EH (cell line): ENCODE results near the gene RBFOX2.

ENCODE experiments used
- DNase-seq: peaks from one replicate; pipeline ENCODE4 v3.0.0-alpha.2; 2015; ENCODE audit warnings: low read depth

The RBFOX2 gene

DNA sequence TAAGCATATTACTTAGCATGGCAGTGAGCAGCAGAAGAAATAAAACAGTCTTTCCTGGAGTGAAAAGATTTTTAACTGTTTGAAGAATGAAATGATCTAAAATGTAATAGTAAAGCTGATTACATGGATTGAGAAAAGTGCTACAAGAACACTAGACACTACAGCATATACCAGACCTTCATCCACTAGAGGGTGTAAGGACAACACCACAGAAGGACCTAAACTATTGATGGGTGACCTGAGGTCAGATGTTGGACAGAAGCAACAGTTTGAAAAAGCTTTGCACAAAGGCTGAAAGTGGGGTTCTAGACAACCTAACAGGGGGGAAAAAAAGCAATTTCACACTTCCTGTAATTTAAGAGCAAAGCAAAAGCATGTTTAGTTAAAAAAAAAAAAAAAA, 97.7 kb downstream of the RBFOX2 start:
- DNase-seq: peak; percentile 82

DNA sequence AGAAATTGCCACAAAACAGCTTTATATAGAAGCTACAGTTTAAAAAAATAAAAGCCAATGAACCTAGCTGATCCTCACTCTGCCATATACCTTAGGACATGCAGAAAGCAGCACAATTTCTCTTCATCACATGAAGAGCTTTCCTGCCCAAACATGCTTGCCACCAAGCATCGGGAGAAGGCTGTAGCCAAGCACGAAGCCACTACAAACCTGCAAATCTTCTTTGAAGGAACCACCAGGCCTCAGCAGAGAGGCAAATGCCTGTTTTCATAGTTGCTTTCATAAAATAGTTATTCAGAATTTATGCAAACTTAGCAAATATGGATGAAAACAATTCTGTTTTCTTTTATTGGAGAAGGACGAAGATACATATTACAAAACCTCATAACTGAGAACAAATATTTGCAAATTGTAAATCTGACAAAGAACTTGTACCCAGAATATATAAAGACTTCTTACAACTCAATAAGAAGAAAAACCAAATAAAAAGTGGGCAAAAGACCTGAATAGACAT, 100.3 kb downstream of the RBFOX2 start:
- DNase-seq: no peak

DNA sequence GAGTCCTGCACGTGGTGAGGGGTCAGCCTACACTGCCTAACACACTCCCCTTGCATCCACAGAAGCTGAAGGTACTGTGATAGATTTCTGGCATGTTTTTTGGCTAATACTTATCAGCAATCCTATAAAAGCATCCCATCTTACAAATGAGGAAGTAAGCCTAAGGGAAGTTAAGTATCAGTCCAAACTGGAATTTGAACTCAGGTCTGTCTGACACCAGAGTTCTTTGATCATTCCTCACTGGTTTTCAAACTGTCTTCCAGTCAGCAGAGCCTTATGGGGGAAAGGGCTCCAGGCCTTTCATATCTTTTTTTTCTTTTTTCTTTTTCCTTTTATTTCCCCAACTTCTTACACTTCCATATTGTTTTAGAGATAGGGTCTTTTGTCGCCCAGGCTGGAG, 105.6 kb downstream of the RBFOX2 start:
- no peak for DNase-seq

DNA sequence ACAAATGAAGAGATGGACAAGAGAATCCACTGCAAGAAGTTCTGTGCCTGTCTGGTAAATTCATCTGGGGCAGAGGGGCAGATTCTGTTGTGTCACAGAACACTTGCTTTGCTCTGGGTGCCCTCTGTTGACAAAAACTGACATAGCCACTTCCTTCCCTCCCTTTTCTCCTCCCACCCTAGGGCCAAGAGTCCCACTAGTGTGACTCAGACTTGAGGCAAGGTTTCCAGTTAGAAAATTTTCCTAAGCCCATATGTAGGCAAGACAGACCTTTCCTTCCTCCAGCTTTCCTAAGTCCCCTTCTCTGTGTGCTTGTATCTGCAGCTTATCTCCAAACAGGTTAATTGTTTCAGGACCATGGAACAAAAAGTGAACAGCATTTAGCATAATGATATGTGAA, 106.8 kb downstream of the RBFOX2 start:
- peak; percentile 93 for DNase-seq

DNA sequence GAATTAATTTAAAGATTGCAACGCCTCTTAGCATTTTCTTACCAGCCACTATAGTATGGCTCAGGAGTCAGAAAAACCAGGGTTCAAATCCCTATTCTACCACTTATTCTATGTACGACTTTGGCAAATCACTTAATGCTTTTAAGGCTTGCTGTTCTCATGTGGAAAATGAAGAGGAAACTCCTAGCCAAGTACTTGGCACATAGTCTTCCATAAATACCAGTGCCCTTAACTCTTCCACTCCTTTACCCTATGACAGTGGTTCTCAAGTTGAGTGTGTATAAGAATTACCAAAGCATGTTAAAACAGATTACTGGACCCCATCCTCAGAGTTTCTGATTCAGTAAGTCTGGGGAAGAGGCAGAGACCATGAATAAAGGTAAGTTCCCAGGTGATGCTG, 107.6 kb downstream of the RBFOX2 start:
- DNase-seq: no peak

DNA sequence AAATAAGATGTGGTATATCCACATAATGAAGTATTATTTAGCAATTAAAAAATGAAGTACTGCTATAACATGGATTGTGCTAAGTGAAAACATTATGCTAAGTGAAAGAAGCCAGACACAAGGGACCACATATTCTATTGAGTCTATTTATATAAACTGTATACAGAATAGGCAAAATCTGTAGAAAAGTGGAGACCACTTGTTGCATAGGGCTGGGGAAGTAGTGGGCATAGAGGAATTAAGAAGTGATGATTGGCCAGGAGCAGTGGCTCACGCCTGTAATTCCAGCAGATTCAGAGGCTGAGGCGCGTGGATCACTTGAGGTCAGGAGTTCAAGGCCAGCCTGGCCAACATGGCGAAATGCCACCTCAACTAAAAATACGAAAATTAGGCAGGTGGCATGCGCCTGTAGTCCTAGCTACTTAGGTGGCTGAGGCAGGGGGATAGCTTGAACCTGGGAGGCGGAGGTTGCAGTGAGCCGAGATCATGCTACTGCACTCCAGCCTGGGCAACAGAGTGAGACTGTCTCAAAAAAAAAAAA, 109.6 kb downstream of the RBFOX2 start:
- no peak for DNase-seq

DNA sequence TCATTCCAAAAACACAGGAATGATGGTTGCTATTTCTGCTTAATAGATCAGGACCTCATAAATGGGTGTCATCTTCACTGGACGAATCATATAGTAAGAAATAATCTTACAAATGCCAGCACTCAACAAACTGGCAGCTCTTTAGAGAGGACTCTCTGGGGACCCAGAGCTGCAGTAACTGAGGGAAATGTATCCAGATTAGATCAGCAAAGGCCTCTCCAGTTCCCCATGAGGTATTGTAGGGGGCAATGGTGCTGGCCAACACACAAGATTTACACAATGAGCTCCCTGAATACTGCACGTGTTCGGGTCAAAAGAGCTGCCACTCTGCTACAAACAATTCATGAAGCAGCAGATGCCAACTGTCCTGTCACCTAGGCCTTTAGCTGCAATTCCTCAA, 110.2 kb downstream of the RBFOX2 start:
- DNase-seq: peak; percentile 33

DNA sequence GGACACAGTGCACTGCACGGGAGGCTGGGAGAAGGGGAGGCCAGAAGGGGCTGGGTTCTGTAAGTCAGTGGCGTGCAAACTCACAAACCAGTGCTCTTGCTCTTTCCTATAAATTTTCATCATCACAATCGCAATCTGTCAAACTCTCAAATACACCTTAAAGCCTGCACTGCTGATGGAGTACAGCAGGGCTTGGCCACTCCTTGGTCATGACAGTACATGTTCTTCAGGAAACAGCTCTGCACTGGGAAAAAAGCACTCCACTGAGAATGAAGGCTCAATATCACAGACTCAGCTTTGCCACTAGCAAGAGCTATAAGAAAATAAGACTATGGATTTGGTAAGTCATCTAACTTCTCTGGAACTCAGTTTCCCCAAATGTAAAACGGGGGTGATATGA, 111.0 kb downstream of the RBFOX2 start:
- no peak for DNase-seq

DNA sequence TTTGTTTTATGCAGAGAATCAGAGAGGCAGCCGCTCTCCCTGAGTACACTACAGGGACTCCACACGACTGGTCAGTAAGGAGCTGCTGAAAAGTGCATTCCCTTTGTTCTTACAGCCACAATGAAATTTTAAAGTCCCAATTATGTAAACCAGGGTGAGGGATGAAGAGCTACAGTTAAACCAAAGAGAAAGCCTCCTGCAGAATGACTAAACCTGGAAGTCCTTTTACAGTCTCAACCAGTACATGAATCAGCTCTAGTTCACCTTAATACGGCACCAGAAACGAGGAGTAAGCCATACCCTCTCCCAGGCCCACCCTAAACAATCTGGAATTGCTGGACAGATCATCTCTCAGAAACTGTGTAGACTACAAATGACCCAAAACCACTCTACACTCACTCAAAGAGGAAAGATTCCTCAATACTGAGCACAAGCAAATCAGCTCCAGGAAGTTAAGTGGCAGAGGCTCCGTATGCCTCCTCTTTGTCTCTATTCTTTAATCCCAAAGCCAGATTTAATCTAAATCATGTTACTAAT, 113.1 kb downstream of the RBFOX2 start:
- DNase-seq: peak; percentile 48

DNA sequence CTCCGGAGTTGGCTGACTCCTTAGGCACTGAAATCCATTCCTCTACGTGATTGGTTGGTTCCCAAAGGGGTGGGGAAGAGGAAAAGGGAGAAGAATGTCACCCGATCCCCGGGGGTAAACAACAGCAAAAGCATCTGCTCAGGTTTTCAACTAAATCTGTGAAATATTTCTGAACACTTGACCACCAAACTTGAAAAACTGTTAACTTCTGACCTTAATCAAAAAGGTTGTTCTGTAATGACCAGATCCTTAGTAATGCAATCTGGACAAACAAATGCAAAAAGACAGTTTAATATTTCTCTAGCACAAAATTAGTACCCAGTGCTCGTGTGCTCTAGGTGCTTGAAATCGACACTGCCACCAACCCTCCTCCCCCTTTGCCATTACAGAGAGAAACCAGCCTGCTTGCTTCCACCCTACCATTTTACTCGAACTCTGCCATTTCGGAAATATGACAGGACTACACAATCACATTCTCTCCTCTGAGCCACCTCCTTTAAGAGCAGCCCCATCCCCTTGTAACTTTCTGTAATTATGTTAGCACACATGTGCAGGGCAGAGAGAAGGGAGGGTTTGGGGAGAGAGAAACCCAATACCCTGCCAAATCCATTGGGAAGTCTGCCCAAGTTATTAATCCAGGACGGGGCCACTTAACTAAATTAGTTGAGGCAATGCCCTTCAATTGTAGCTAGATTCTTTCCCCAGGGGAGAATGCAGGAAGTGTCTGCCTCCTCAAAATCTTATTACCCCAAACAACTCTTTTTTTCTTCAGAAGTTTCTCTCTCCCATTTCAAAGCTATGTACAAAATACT, 113.8 kb downstream of the RBFOX2 start:
- DNase-seq: peak; percentile 93

DNA sequence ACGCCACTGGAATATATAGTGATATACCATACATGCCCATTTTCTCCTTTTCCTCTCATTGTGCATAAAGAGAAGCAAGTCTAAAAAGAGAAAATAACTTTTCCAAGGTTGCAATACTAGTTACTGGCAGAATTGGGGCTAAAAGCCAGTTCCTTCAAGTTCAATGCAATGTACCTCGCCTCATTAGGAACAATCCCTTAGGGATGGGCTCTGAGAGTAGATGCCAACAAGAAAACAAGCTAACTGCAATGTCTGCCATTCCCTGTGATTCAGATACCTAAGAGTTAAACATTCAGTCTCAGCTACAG, 114.3 kb downstream of the RBFOX2 start:
- DNase-seq: no peak

DNA sequence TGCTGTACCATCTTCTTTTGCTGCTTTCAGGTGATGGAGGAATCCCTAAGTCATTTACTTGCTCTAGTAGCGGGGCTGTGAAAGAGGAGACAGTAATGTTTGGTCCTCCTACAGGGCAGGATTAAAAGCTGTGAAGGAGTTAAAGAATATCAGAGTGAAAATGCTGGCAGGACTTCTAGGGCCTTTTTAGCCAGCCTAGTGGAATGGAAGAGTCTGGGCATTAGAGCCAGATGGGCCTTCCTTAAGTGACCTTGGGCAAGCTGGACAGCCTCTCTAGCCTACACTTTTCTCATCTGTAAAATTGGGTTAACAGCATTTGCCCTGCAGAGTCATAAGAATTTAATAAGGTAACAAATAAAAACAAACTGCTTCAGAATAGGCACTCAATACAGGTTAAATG, 114.7 kb downstream of the RBFOX2 start:
- DNase-seq: no peak

DNA sequence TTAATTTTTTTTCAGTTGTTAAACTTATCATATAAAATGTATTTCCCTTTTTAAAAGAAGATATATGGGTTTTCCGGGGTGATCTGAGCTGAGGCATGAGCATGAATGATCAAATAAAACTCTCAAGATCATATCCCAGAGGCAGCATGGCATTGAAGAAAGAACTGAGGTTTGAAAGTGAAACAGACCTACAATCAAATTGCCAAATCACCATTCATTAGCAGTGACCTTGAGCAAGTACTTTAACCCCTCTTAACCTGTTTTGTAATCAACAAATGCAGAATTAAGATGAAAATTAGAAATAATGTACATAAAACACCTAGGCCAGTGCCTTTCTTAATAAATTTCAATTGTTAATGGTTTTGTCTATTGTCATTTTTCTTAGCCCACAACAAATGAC, 116.0 kb downstream of the RBFOX2 start:
- no peak for DNase-seq

DNA sequence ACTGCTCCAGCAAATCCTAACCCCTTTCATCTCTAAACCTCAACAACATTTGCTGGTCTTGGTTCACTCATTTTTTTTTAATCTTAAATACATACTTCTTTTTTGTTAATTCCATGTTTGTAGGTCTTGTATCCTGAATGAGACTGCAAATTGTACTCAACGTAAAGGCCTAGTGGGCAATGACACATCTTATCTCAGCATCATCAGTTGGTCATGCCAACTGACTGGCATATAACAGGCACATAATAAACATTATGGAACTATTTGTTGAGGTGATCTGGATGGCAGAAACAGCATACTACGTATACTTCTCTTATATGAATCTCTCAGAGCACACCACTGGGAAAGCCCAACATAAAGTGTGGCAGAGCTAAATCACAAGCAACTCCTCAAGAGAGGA, 116.7 kb downstream of the RBFOX2 start:
- DNase-seq: no peak

DNA sequence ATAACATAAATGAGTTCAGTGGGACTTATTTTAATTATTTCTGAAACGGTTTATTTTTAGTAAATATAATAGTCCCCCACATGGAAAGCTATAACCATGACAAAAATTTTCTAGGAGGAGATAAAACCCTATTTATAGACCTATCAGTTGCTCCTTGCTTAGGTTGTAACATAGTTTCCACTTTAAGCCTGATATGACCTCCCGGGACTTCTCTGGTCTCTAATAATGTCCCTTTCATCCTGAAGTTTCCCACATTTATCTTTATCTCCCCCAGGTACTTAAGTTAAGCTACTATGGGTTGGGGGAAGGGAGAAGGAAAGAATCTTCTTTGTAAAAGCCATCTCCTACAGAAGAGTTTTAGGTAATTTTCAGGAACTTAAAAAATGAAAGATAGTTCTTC, 117.7 kb downstream of the RBFOX2 start:
- DNase-seq: no peak

DNA sequence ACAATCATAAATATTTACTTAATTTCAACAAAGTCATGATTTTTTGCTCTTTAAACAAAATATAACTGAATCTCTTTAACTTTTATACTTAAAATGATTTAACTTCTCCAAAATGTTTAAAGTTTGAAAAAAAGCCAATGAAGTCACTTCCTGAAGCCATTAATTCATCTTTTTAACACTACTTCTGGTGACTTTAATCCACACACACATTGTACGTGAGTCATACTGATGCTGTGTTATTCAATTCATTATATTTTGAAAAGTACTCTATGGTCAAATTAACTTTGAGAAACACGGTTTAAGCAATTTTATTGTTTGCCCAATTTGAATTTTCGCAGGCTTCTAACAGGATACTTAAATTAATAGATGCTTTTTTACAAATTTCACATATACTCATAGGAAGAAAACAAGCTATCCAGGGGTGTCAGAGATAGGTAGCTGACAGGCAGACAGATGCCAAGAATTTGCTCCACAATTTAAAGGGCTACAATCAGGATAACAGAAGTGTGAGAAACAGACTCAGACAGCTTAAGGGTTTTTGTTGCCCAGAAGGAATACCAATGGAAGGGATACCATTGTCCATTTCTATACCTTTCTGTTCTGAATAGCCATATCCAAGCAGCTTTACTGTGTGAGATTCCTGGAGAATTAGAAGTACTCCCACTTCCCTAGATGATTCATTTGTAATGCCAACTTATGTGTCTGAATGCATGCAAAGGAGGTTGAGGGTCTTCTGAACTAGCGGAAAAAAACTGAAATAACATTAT, 118.4 kb downstream of the RBFOX2 start:
- peak; percentile 38 for DNase-seq

DNA sequence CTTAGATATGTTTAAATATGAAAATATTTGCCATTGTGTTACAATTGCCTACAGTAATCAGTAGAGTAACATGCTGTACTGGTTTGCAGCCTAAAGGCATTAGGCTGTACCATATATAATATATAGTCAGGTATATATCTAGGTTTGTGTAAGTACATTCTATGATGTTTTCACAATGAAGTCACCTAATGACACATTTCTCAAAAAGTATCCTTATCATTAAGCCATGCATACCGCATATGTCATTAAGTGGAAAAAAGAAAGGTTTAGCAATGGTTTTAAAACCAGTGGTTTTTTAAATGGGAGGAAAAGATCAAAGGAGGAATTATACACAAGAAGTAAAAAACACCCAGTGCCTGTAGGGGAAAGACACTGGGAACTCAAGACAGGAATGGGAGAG, 122.7 kb downstream of the RBFOX2 start:
- no peak for DNase-seq

DNA sequence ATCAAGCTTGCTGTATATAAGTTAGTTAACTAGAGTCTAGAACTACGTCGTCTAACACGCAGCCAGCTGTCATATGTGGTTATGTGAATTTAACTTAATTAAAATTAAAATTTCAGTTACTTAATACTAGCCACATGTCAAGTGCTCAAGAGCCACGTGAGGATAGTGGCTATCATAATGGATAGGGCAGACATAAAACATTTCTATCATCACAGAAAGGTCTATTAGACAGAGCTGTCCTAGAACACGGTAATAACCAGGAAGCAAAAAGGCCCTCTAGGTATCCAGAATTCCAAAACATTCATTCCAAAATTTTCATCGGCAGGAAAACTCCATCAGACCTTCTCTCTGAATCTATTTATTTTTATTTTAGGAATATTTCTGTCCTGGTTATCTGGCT, 123.9 kb downstream of the RBFOX2 start:
- DNase-seq: no peak

DNA sequence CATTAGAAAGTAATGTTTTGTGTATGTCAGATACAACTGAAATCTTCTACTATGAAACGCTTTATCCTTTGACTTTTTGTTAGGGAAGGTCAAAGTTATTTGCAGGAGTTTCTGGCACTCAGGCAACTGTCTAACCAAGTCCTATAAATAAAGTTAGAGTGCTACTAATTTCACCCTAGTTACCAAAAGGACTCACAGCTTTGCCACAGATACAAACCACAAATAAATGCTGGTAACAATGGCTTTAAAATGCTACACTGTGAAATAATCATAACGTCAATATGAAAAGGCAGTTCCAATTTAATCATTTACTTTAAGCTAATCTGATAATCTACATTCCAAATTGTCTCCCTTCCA, 124.3 kb downstream of the RBFOX2 start:
- no peak for DNase-seq

DNA sequence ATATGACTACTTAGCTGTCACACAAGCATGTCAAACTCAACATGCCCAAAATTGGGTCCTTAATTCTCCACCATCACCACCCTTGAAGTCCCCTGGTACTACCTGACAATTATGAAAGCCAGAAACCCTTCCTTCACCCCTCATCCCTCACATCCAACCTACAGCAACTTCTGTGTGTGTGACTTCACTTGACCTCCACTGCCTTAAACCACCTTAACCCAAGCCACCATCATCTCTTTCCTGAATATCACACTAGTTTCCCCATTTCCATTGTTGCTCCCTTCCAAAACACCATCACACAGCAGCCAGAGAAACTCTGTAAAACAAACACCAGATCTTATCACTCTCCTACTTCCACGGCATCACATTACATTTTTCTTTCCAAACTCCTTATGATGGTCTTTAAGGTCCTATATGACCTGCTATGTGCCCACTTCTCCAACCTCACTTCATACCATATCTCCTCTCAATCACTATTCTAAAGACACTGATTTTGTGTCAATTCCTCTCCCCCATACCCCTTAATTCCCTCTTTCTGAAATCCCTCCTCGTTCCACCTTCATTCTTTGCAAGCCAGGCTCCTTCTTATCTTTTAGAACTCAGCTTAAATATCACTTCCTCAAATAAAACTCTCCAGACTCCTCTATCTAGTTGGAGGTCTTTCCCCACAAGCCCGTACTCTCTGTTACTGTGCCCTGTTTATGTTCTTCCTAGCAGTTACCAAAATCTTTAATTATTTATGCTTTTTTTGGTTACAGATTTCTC, 124.9 kb downstream of the RBFOX2 start:
- no peak for DNase-seq

DNA sequence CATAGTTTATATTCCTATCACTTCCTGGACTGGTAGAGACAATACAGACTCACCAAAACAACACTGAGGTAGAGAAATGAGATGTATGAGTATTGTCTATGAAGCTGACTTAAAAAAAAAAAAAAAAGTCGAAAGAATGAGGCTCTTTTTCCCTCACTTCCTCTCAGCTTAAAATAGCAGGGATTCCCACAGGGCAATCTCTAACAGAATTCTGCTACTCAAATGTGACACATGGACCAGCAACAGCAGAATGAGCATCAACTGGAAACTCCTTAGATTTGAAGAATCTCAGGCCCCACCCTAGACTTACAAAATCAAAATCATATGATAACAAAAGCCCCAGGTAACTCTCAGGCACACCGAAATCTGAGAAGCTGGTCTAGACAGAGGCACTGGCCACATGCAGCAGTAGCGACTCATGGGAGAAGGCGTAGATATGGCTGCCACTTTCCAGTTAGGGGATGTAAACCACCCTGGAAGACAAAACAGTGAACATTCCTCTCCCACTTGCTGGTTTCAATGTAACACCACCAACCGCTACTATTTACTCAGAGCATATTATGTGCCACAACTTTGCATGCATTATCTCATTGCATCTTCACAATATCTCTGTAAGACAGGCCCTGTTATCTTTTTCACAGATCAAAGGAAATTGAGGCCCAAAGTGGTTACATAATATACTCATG, 128.0 kb downstream of the RBFOX2 start:
- peak; percentile 85 for DNase-seq

DNA sequence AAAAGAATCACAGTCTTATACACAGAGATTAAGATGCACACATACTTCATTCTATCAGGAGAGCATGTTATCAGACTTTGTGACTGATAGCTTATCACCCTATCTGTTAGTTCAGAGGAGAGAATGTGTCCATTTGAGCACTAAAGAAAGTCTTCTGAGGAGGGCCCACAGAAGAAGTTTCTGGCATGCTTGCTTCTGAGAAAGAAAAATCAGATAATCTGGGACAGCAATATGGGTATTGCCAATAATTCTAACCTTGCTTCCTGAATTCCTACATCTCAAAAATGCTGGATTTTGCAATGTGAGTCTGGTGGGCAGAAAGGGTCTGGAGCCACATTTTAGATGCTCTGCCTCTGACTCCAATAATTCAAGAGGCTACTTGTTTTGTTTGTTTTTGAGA, 128.9 kb downstream of the RBFOX2 start:
- DNase-seq: no peak
